Measurements from ENCODE around the gene ZNRF1.
A peak's percentile ranks its signal among the peaks of the same experiment; 100 is the strongest.
"Not testable (repeated sequence)": the region's sequence is repeated elsewhere in the genome, so short reads cannot be mapped to it uniquely, and the experiment has no call there.

ZNRF1 gene

DNA sequence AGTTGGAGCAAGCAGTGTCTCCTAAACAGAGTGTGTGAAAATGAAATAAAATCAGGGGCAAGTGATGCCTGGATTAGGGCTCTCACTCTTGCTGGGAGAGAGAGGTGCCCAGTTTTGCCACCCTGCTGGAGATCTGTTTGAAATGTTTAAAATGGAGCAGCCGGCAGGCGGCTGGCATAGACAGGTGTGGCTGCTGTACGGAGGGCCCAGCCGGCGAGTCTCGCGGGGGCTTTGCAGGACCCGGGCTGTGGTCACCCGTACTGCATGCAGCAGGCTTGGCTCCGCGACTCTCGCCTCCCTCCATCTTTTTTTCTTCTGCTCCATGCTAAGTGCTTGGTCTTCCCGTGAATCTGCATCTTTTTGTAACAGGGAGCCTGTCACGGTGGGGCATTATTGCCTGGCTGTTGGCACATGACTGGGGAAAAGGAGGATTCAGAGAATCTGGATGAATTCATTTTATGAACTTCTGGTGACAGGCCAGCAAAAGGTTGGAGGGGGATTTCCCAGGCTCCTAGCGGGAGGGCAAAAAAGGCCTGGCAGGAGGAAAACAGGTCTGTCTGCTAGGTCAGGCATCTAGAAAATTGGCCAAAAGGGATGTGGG is 1.8 kb downstream of the ZNRF1 start:
- DNase-seq (ENCODE audit: low read depth in 2 of 2), result no peak

DNA sequence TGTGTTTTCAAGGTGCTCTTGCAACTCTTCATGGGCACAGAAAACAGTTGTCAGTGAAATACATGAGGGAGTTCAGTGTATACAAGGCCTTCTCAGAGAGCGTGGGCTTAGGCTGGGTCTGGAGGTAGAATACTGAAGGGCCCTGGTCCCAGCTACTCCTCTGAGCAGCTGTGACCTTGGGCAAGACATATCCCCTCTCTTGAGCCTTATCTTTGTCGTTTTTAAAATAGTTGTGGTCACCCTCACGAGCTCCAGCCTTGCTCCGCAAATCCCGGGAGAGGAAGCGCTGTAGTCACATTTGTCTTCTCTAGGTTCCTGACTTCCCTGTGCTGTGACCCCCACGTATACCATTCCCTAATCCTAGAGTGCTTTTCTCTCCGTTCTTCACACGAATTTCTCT is 3.6 kb downstream of the ZNRF1 start:
- DNase-seq (ENCODE audit: low read depth in 2 of 2), result no peak

DNA sequence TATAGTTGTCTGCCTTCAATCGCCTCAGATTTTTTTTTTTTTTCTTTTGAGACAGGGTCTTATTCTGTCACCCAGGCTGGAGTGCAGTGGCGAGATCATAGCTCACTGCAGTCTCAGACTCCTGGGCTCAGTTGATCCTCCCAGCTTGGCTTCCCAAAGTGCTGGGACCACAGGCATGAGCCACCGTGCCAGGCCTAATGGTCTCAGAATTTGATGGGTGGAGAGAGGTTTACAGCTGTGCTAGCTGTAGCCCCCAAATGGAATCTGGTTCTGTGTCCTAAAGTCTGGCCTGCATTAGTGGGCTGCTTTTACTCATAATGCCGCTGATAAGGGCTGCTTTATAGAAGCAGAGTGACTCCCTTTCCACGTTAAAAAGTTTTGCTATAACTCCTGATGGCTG is 5.1 kb downstream of the ZNRF1 start:
- DNase-seq (ENCODE audit: low read depth in 2 of 2), result no peak

DNA sequence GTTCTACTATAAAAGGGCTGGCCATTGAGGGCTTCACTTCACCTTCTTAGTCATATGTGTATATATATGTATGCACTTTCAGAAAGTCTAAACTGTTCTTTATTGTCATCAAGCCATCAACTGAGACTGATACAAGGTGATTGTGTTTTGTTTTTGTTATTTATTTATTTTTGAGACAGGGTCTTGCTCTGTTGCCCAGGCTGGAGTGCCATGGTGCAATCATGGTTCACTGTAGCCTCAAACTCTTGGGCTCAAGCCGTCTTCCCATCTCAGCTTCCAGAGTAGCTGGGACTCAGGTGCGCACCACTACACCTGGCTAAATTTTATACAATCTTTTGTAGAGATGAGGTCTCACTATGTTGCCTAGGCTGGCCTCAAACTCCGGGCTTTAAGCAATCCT is 5.6 kb downstream of the ZNRF1 start:
- no peak for DNase-seq (ENCODE audit: low read depth in 2 of 2)

DNA sequence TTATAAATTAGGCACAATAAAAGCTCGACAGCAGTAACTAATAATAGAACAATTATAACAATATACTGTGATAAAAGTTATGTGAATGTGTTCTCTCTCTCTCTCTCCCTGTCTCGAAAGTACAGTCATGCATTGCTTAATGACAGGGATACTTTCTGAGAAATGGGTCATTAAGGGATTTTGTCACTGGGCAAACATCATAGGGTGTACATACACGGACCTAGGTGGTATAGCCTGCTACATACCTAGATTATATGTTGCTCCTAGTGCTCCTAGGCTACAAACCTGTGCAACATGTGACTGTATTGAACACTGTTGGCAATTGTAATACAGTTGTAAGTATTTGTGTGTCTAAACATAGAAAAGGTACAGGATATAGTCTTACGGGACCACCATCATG is 6.9 kb downstream of the ZNRF1 start:
- DNase-seq (ENCODE audit: low read depth in 2 of 2), result no peak

DNA sequence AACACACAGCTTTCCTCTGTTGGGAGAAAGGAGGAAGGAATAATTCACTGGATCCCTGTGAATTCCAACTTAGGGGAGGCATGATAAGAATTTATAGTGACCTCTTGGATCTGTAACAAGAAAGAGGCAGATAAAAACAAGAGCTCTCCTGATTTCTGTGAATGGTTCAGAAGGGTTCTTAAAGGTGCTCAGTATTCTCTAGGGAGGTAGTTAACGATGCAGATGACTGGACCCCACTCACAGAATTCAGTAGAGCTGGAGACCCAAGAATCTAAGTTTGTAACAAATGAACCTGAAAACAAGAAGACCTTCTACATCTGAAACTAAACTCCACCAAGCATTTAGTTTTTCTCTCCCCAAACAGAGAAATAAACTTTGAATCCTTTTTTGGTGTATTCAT is 8.6 kb downstream of the ZNRF1 start:
- no peak for DNase-seq (ENCODE audit: low read depth in 2 of 2)

DNA sequence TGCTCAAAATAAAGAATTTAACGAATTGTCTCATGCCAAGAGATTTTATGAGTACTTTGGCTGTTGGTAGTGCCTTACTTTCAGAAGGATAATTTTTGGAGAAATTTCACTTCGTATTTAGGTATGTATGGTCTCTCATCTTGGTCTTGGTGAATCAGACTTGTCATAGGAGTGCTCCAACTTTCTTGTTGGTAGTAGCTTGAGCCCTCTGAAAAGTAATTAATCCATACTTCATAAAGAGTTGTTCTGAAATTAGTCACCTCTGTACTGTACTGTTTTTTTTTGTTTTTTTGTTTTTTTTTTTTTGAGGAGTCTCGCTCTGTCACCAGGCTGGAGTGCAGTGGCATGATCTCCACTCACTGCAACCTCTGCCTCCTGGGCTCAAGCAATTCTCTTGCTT is 11.6 kb downstream of the ZNRF1 start:
- DNase-seq (ENCODE audit: low read depth in 2 of 2), result no peak

DNA sequence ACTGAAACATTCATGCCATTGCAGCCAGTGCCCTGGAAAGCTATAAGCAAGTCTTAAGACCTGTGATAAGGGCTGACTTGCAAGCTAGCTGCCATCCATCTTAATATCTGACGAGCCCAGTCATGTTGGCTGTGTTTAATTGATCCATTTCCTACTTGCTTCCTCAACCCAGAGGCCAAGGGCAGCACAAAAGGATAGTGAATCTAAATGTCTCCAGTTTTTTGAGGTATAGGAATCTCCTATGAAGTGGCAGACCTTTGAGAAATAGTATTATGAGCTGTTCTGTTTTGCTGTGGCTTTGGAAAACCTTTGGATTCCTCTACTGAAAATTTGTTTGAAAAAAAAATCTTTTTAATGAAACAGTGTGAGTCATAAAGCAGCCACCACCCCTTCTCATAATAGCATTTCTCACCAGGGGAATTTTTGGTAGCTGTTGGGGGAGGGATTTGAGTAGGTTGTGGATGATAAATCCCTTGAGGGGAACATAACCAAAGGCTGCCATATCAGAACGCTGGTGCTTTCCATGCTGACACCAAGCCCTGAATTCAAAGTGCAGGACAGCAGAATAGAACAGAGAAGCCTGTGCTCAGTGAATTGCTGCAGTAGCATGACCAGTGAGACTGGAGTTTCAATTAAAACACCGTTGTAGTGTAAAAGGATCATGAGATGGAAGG is 12.9 kb downstream of the ZNRF1 start:
- DNase-seq (ENCODE audit: low read depth in 2 of 2), result peak; percentile 27 to 35

DNA sequence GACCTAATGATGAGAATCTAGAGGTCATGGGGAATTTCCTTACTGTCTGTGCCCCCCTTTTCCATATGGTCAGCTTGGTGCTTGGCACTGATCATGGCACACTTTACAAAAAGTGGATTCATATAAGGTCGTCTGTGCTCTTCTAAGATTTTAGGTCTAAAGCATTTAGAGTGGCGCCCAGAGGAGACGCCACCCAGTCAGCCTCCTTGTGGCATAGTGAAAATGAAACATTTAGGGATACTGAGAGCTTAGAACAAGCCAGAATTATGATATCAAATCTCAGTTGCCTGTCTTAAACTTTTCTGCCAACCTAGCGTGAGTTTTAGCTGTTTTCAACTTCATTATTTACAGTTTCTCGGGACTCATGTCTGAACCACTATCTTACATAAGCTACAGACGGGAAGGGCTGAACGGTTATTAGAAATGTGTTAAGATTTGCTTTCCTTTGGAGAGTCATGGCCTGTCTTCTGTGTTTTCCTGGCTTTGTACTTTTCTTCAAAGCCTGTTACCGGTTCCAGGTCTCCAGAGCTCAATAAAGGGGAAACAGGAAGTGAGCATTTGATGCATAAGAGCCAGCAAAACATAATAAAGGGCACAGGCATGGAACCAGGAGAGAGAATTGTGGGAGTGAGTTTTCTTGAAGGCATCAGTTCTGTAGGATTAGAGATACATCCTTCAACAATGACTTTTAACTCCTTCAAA is 13.7 kb downstream of the ZNRF1 start:
- no peak for DNase-seq (ENCODE audit: low read depth in 2 of 2)

DNA sequence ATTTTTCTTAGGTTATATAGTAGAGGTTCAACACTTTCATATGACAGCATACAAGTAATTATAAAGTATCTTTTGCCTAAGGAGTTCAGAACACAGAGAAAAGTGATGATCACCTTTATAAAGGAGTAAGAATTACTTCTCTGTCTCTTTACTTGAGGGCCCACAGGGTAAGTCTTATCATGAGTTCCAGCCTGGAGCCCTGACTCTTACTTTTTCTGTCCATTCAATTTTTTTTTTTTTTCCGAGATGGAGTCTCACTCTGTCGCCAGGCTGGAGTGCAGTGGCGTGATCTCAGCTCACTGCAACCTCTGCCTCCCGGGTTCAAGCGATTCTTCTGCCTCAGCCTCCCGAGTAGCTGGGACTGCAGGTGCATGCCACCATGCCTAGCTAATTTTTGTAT is 14.3 kb downstream of the ZNRF1 start:
- not testable (repeated sequence) for DNase-seq (ENCODE audit: low read depth in 2 of 2)

DNA sequence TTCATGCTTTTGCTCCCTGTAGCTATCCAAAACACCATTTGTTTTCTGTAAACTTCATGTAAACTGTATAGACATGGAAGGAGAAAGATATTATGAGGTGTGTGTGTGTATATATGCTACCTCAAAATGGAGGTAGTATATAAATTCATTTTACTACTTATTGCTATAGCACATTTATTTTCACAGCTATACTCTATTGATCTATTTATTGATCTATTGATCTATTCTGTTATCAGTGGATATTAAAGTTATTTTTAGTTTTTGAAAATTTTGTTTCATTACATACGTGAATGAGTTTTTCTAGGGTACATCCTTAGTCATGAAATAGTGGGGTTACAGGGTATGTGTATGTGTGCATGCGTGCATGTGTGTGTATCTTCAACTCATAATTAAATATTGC is 15.5 kb downstream of the ZNRF1 start:
- DNase-seq (ENCODE audit: low read depth in 2 of 2), result no peak

DNA sequence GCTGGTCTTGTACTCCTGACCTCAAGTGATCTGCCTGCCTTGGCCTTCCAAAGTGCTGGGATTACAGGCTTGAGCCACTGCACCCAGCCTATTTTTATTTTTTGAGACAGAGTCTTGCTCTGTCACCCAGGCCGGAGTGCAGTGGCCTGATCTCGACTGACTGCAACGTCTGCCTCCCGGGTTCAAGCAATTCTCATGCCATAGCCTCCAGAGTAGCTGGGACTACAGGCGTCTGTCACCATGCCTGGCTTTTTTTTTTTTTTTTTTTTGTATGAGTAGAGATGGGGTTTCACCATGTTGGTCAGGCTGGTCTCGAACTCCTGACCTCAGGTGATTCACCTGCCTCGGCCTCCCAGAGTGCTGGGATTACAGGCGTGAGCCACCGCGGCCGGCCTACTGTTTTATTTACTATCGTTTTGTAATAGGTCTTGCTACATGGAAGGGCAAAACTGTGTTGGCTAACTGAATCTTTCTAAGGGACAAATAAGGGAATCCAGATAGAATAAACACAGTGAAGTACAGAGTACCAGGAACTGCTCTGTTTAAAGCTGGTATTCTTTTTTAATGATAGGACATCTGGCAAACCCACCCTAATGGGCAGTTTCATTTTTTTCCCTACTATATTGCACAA is 17.7 kb downstream of the ZNRF1 start:
- DNase-seq (ENCODE audit: low read depth in 2 of 2), result not testable (repeated sequence)

DNA sequence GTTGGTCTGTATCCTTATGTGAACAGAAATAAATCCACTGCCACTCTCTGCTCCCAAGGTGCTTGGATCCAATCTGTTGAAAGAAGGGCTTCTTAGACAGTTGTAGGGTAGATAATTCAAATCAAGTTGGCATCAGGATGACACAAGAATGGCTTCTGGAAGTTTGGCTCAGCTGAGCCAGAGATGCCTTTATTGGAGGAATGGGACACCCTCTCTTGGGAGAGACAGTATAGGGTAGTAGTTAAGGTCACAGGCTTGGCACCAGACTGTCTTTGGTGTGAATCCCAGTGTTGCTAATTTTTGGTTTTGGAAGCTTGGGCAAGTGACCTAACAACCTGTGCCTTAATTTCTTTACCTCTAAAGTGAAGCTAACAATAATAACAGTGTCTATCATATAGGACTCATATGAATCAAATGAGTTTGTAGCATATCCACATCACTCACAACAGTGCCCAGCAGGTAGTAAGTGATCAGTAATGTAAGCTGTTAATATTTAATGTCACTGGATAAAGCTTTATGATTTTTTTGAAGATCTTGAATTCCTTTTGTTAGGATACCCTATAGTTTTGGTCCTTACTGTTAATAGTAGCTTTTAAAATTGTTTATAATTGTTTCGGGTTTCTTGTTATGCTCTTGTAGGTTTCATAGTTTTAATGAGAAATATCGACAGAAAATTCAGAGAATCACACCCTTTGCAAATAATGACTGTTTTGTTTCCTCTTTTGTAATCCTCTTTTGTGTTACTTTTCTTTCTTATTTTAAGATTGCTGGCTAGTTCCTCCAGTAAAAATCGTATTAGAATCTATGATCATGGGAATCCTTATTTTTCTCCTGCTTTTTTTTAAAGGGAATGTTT is 19.1 kb downstream of the ZNRF1 start:
- DNase-seq (ENCODE audit: low read depth in 2 of 2), result no peak

DNA sequence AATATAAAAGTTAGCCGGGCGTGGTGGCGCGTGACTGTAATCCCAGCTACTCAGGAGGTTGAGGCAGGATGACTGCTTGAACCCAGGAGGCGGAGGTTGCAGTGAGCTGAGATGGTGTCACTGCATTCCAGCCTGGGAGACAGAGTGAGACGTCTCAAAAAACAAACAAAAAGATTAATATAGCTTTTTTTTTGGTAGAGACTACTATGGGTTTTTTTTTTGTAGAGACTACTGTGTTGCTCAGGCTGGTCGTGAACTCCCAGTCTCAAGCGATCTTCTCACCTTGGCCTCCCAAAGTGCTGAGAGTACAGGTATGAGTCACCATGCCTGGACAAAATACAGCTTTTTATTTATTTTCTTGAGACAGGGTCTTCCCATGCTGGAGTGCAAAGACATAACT is 20.2 kb downstream of the ZNRF1 start:
- no peak for DNase-seq (ENCODE audit: low read depth in 2 of 2)

DNA sequence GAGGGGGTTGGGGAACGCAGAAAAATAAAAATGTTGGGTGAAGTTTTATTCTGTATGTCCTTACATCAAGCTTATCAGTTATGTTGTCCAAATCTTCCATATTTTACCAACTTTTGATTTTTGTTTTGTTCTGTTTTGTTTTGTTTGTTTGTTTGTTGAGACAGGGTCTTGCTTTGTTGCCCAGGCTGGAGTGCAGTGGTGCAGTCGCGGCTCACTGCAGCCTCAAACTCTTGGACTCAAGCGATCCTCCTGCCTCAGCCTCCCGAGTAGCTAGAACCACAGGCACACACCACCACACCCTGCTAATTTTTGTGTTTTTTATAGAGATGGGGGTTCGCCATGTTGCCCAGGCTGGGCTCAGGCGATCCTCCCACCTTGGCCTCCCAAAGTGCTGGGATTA is 20.8 kb downstream of the ZNRF1 start:
- DNase-seq (ENCODE audit: low read depth in 2 of 2), result no peak

DNA sequence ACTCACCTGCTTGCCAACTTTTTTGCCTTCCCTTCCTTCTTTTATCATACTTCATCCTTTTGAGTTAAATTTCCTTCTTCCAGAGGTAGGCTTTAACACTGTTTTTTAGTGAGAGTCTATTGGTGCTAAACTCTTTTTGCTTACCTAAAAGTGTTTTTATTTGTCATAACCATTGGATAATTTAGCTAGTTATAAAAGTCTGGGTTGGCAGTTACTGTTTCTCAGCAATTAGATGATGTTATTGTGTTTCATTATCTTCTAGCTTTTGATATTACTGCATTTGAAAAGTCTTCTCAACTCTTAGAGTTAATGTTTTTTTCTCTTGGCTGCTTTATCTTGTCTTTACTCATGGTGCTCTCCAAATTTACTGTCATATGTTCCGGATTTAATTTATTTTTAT is 22.6 kb downstream of the ZNRF1 start:
- DNase-seq (ENCODE audit: low read depth in 2 of 2), result no peak

DNA sequence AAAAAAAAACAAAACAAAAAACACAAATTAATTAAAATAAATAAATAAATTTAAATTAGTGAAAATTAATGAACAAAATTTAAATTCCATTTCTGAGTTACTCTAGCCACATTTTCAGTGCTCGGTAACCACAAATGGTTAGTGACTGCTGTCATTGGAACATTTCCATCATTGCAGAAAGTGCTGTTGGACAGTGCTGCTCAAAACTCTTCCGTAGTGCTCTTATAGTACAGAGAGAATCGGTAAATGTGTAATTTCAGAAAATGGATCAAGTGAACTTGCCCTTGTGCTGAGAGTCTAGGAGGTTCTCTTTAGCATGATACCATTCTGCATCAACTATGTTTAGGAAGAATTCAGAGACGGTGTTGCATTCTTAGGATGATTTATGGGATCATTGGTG is 23.7 kb downstream of the ZNRF1 start:
- no peak for DNase-seq (ENCODE audit: low read depth in 2 of 2)

DNA sequence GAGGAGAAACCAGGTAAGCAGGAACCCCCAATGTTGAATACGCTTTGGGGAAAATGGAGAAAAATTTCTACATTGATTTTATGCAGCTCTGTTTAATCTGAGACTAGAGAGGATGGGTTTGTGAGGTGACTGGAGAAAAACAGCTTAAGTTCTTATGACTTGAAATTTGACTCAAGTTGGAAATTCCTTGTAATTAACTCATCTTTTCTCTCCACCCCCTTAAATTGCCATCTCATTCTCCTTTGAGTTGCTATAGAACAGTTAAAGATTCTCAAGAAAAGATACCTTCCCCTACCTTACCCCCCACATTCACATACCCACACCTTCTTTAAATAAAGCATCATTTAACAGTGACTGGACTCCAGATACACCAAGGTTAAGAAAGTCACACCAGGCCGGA is 24.2 kb downstream of the ZNRF1 start:
- no peak for DNase-seq (ENCODE audit: low read depth in 2 of 2)

DNA sequence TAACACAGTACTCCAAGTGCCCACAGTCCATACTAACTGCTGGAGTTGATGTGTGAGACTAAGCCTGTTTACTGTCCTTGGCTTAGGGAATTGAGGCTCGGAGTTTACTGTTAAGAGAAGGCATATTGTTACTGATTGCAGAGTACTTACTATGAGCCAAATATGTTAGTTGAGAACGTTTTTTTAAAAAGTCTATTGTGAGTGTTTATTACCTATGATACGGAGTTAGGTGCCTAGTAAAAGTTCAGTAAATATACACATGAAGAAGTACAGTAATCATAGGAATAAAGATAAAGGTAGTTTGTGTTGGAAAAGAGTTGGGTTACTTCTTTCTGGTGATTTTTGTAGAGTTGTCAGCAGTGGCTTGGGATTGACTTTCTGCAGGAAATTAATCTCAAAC is 25.4 kb downstream of the ZNRF1 start:
- no peak for DNase-seq (ENCODE audit: low read depth in 2 of 2)

DNA sequence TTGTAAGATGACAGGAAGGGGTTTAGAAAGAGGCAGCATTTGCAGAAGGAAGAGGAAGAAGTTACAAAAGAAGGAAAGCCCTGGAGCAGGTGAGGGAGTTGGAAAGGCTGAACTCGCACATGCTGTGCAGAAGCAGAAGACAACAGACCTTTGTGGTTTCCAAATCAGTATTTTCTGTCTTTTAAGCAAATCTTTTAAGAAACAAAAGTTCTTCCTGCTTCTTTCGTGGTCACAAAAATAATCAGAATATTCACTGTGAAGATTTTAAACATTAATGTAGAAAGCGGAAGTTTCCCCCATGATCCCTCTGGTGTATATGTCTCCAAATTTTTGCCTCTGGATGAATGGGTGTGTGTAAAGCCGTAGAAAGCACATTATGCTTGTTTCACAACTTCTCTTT is 25.8 kb downstream of the ZNRF1 start:
- DNase-seq (ENCODE audit: low read depth in 2 of 2), result no peak

DNA sequence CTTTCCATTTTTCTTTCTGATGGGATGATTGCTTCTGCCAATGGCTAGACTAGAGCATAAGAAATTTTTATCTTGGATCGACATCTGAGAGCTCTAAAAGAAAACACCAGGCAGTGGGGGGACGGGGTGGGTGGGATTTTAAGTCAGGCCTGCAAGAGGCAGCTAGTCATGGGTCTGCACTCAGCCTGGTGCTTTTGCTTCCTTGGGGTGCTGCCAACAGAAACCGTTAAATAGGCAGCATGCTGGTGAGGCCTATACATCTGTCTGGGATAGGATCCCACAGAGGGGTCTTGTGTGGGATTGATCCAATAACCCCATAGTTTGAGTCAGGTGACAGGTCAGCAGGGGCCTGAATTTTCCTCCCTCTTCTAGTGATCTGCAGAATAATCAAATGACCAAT is 26.9 kb downstream of the ZNRF1 start:
- no peak for DNase-seq (ENCODE audit: low read depth in 2 of 2)
